HG02870 (cell line): ENCODE measurements around the gene CDH15.

ENCODE experiments used
- ATAC-seq: cut with Tn5 transposase; IDR thresholded peaks from one replicate; pipeline ENCODE4 v1.9.1; 2021; ENCODE audit warnings: mild to moderate bottlenecking, moderate library complexity; ENCODE audit not compliant: unreplicated experiment

Gene CDH15

DNA sequence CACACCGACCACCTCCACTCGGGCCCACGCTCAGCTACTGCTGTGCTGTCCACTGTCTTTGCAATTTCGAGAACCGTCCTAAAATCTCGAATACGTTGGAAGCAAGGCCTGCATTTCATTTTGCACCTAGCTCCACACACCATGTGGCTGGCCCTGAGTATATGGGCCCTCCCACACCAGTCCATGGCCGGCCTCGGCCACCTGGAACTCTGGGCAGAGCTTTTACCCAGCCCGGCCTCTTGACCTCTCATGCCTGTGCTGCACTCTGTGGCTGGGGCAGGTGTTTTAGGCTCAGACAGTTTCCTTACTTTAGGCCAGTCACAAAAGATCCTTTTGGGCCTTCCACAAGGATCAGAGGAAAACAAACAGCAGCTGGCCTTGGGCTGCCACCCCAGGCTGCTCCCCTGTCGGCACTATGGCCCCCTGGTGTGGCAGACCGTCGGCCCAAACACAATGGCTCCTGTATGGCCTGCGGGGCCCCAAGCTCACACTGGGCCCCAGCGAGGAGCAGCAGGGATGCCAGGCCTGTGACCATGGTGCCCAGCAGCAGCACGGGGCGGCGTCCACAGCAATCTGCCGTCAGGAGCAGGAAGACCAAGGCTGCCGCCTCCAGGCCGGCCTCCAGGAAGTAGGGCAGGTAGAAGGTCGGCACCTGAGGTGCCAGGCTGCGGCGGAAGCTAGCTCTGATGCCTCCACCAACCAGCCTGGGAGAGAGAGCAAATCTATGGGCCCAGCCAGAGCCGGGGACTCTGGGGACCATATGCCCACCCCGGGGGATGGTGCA, 26.3 kb downstream of the CDH15 start:
- no peak for ATAC-seq

DNA sequence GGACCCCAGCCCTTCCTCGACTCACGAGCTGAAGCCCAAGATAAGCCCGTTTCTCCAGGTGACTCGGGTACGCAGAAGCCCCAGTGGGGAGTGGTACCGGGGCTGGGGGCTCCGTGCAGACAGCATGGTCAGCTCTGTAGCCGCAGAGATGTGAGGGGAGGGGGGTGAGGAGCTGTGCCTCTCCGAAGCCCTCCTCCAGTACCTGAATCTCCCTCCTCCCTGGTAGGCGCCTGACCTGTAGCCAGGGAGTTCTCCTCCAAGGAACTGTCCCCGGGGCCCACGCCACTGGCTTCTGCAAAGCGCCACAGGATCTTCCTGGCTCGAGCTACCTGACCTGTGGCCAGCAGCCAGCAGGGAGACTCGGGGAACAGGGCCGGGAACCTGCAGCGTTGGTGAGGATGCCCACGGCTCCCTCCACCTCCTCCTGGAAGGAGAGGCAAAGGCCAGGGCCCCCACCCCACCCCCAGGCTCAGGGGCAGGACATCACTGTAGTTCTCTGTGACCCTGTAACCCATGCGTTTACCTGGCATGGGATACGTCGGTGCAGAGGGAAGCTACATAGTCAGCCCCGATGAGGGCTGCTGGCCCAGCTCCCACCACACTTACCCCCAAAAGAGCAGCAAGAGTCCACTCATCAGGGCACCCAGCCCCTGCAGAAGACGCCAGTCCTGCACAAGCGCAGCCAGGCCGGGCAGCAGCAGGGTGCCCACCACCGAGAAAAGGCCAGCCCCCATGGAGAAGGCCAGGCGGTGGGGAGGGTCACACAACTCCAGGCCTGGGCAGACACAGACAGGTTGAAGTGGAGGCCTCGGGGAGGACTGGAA, 27.1 kb downstream of the CDH15 start:
- ATAC-seq: no peak

DNA sequence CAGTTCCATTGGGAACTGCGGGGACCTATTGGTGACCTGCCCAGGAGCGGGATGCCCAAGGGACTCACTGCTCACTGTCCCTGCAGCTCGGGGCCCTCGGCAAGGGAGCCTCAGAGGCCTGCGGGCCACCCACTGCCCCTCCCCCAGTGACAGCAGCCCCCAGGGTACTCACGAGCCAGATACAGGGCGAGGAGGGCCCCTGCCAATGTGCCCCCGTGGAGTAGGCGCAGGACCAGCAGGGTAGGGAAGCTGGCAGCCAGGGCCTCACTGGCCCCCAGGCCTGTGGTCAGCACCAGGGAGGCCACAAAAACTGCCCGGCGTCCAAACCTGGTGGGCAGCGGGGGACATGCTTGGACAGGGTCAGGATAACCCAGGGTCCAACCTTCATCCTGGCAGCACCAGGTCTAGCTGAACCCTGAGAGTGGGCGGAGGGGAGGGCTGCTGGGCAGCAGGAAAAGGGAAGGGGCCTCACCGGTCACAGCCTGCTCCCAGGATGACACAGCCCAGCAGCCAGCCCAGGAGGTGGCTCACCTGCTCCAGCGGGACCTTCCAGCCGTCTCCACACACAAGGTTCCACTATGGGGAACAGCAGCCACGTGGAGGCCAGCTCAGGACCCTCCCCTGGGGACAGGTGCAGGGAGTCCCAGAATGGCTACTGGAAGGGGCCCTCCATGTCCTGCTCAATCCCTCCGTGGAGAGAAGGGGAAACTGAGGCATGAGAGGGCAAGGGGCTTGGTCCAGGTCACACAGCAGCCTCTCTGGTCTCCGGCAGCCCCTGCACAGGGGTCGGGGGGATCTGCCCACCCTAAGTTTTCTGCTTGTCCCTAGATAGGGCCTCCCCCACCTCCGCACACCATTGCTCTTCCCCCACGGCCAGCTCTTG, 27.9 kb downstream of the CDH15 start:
- no peak for ATAC-seq

DNA sequence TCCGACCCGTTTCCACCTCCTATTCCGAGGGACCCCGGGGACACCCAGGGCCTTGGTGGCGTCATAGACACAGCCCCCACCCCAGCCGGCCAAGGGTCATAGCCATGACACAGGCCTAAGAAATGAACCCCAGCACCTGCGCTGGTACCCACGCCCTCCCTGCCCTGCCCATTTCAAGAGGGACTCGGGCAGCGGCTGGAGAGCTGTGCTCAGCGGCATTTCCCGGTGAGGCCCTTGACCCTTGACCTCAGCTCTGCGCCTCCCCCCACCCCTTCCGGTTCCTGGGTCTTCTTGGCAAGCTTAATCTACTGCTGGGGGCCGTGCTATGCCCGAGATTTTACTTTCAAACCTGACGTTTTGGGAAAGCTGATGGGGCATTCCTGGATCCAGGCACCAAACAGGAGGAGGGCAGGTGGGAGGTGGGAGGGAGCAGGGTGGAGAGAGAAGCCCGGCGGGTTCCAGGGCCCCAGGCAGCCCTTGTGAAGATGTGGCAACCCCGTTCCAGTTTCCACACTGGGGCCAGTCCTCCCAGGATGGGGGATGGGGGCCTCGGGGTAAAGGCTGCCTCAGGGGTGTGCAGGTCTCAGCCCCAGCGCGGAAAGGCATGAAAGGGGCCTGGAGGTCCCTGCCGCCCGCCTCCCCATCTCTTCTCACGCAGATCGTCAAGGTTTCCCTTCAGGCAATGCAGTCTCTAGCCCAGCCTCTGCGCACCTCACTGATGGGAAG, 28.7 kb downstream of the CDH15 start, which contains the start of gene SLC22A31:
TSS of gene SLC22A31 (minus strand) at position 414 of the 726 bp plus-strand sequence. CDS start at position 378, 36 bp downstream.
- ATAC-seq: no peak

DNA sequence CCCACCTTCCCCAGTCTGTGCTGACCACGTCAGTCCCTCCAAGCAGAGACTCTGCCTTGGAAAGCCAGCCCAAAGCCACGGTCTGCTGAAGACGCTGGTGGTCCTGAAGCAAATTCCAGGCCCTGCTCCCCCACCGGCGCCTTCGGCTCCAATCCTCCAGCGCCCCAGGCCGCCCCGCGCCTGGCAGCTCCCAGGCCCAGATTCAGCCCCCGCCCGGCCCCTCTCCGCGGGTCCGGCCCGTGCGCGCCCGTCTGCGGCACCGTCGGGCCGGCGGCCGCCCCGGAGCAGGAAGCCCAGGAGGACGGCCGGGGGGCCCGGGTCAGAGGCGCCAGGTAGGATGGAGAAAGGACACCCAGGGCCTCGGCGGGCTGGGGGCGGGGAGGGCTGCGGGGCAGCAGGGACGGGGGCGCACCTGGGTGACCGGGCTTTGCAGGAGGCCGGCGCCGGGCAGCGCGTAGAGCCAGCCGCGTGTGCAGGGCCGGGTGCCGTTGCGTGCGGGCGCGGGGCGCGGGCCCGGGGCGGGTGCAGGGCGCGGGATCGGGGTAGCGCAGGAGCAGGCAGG, 29.4 kb downstream of the CDH15 start:
- no peak for ATAC-seq

DNA sequence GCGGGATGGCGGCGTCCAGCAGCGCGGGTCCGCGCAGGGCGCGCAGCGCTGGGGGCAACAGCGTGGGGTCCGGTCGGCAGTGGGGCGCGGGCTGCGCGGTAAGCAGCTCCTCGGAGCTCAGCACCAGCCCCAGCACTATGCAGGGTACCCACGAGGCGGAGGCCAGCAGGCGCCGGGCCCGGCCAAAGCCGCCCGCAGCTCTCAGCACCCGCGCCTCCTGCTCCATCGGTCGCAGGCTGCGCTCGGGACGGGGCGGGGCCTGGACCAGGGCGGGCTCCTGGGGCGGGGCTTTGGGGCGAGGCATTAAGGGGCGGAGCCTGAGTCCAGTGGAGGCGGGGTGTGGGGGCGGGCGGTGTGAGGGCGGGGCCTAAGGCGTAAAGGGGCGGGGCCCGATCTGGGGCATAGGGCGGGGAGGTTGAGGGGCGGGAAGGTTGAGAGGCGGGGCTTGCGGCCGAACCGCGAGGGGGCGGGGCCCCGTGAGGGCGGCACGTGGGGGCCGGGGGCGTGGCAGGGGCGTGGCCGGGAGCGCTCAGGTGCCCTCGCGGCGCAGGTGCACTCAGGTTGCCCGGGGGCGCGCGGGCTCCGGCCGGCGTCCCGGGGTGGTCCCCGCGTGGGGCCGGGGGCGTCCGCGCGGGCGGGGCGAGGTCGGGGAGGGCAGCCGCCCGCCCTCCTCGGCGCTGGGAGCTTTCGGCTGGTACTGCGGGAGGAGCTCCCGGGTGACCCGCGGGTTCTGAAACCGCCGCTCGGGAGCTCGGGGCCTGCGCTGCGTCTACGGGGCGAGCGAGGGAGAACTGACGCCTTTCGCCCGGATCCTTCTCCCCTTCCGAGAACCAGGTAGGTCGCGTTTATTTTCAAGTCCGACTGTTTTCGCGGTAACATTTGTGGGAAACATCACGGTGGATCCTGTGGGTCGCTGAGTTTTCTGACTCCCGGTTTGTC, 30.2 kb downstream of the CDH15 start:
- no peak for ATAC-seq

DNA sequence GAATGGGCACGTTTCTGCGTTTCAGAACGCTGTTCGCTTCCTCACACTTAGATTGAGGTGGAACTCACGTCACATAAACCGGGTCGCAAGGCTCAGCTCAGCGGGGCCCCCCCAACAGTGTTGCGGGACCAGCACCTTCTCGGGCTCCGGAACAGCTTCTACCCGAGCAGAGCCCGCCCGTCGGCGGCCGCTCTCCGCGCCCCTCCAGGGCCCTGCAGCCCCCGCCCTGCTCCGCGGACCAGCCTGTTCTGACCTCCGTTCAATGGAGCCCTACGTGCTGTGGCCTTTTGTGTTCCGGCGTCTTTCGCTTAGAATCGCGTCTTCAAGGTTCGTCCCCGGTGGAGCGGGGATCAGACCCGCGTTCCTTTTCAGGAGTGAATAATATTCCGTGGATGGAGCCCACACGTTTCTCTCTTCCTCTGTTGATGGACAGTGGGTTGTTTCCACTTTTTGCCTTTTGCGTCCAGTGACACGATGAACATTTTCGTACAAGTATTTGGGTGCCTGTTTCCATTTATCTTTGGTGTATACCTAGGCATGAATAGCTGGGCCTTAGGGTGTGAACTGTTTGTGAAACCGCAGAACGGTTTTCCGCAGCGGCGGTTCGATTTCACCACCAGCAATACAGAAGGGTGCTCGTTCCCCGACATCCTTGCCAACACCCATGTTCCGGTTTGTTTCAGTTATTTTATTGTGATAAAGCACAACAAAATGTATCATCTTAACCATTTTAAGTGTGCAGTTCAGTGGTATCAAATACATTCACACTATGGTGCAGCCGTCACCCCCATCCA, 31.1 kb downstream of the CDH15 start:
- no peak for ATAC-seq

DNA sequence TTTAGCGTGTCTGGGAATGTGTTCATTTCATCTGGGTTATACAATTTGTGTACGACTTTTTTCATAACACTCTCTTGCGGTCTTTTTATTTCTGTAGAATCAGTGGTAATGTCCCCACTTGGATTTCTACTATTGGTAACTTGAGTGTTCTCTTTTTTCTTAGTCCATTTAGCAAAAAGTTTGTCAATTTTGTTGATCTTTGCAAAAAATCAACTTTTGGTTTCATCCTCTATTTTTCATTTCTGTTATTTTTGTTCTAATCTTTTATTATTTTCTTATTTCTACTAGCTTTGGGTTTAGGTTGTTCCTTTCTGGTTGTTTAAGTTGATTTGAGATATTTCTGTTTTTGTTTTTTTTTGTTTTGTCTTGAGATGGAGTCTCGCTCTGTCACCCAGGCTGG, 36.4 kb downstream of the CDH15 start:
- ATAC-seq: no peak

DNA sequence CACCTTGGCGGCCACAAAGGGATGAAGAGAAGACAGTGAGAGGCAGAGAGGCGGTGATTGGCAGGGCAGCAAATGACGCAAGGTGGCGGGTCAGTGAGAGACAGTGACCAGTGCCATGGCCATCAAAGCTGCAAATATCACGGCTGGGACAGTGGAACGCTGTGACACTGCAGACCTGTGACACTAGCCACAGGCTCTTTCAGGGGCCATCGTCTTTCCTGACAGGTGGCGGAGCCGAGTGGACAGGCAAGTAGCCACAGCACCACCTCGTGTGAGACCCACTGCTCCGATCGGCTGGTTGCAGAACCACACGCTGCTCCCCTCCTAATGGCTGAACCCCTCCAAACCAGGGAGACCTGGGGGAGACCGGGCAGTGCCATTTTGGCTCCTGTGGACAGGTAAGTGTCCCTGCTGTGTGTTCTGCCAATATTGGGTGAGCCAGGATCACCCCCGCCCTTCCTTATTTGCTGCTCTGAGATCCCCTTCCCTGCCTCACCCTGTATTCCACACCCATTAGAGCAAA, 38.0 kb downstream of the CDH15 start:
- ATAC-seq: no peak

DNA sequence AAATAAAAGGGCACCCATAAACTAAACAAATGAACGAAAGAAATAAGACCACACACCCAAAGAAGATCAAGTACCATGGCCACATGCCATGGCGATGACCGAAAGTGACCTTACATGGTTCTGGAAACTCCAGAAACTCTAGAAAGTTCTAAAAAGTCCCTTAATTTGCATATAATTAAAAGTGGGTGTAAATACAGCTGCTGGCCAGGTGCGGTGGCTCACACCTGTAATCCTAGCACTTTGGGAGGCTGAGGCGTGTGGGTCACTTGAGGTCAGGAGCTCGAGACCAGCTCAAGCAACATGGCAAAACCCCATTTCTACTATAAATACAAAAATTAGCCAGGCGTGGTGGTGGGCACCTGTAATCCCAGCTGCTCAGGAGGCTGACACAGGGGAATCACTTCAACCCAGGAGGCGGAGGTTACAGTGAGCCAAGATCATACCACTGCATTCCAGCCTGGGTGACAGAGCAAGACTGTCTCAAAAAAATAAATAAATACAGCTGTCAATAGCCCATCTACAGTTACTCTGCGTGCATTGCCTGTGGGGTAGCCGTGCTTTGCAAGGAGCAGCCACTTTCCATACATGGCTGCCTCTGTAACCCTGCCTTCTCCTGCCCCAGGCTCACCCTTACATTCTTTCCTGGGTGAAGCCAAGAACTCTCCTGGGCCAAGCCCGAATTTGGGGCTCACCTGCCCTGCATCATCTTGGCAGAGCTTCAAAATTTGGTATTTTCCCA, 38.8 kb downstream of the CDH15 start:
- ATAC-seq: no peak

DNA sequence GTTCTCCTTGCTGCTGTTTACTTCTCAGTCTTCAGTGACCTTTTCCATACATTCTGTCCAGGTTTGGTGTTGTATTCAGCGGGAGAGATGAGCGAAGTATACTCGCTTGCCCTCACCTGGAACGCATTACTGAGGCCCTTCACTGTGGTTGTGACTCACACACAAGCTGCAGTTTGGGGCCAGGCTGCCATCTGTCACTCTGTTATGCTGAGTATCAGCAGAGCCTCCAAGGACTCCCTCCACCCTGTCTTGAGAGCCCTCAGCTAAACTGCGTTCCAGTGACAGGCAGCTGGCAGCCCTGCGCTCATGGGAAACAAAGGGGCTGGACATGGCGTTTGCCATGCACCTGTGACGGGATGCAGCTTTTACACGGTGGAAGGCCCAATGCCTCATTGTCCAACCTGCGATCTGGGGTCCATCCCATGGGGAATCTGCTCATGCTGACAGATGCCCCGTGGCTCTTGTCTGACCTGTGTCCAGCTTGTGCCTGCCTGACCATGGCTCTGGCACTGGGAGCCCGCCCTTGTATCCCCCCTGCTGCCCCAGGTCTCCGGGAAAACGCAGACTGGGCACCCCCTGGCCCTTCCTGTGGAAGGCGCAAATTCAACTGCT, 39.5 kb downstream of the CDH15 start:
- ATAC-seq: no peak

DNA sequence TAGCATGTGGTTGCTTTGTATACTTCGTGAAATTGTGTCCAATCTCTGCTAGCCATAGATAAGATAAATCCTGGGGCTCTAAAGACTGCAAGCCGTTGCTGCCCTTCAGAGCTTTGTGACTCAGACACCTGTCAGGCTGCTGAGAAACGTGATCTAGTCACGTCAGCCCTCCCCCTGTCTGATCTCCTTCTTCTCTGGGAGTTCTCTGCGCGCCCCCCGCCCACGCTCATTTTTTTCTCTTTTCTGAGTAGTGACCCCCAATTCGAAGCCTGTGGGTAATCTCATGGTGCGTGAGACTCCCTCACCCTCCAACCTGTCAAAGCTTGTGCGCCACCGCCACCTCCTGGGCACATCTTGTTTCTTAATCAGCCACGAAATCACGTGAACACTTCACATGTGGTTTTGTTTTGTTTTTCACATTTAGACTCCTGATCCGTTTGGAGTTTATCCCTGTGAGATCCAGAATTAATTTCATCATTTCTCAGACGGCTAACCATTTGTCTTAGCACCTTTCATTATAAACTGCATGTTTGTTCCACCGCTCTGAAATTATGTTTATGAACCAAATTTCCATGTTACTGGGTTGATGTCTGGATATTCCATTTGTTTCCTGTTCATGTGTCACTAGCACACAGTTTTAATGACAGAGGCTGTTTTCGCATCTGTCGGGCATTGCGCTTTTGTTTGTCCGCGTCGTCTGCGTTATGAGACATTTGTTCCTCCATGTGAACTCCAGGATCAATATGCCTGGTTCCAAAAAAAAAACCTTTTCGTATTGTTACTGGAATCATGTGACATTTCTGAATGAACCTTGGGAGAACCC, 45.0 kb downstream of the CDH15 start:
- ATAC-seq: no peak

DNA sequence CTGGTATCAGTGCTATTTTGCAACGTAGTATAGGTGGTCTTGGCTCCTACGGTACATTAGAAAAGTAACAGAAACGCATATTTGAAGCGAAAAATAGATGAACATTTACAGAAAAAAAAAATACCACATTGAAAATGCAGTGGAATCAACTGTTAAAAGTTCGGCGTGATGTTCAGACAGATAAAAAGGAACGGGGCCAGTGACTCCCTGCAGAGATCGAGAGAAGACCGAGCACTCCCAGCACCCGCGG, 45.5 kb downstream of the CDH15 start:
- ATAC-seq: no peak

DNA sequence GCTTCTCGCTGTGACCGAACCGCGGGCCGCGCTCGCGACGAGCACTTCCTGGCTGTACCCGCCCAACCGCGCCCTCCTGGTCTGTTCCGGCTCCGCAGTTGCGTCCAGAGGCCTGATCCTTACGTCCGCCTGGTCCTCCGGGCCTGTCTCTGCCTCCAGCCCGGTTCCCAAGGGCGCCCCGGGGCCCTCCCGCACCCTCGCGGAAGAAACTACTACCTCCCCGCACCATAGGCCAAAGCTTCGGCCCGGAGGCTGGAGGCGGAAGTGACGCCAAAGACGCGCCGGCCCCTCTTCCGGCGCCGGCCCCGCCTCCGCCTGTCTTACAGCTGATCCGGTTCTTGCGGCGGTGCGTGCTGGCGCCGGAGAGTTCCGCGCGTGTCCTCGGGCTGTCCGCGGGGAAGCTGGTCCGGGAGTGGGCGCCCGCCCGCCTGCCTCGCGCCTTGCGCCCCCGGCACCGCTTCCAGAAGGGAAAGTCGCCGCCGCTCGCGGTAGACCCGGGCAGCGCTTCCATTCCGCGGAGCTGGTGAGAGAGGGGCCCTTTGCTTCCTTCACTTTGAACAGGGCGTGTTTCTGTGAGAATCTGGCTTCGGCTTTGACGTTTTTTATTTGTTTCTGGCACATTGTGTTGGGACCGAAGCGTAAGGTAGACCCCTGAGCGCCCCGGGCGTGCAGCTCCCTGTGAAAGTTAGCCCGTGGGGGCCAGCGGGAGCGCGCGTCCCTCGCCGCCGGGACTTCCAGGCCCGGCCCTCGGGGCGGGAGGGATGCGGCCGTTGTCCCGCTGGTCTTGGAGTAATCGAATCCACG, 46.0 kb downstream of the CDH15 start, which contains the start of gene ZNF778:
TSS of gene ZNF778 (plus strand) at position 316 of the 804 bp plus-strand sequence. CDS start 3,425 bp downstream, outside the sequence.
- peak; percentile 81 for ATAC-seq

DNA sequence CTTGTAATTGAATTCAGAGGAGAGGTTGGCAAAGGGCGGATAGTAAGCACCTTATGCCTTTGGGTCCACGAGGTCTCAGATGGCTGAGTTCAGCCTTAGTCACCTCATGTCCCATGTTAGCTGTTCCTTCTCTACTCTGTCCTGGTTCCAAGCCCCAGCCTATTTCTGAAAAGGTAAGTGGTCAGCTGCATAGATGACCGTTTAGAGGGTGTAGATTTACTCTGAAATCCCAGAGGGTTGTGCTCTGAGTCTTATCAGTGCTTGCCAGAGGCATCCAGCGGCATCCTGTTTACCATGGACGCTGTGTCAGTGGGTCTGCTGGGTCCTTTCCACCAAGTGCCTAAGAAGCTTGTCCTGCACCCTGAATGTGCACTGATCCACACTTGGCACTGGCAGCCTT, 47.8 kb downstream of the CDH15 start:
- no peak for ATAC-seq
